ENCODE data around the gene BRAT1.

GRCh38 chr7:2596464-2597272, 41.3 kb upstream of the BRAT1 start:
- no peak for TF ChIP-seq CTCF (IDR thresholded peaks at IDR 0.05; ENCODE audit: insufficient read depth, low read depth, low read length)
- TF ChIP-seq EZH2 (IDR thresholded peaks at IDR 0.05; ENCODE audit: insufficient read depth, low read length) = no peak

Measured in astrocyte (in vitro differentiated cells and primary cell).